Endothelial cell of umbilical vein (primary cell): ENCODE results near the gene WDR27. TPM values are rescaled to one million over a fixed set of nuclear protein-coding genes. Genes with fewer than 3 reads are reported as not detected.

Experiments used
- BruUV-seq: library from RNA; stranded (reverse); fragments of 400-500 nt; replicated peaks from 2 replicates; lab custom pipeline; 2021; lab: Mats Ljungman, UMichigan
- CTCF ChIA-PET: fragments of 300-600, 350-600 bp; sonication (Branson Sonifier 250); formaldehyde crosslinking; loops from one replicate; lab custom pipeline; 2021; ENCODE audit warnings: antibody characterized with exemption, inconsistent platforms; lab: Charles Lee
- POLR2A ChIA-PET: fragments of 300-600, 350-600 bp; sonication (Branson Sonifier 250); formaldehyde crosslinking; loops from one replicate; lab custom pipeline; 2021; ENCODE audit warnings: antibody characterized with exemption, inconsistent platforms; lab: Charles Lee
- DNase-seq: peaks from one replicate; pipeline ENCODE4 v3.0.0-alpha.2; 2011; ENCODE audit warnings: low read depth, low spot score
- FAIRE-seq: peaks from 2 replicates; lab custom pipeline; 2011; peaks lifted over from hg19 to GRCh38; lab: Jason Lieb, UNC
- H2AFZ ChIP-seq: 2 replicates; pipeline ENCODE4 v1.6.0; 2012; ENCODE audit warnings: low read depth, low read length, control low read depth, inconsistent platforms
- H3K27ac ChIP-seq: 2 replicates; pipeline ENCODE4 v1.5.1; 2011; ENCODE audit warnings: low read depth, mild to moderate bottlenecking, control low read depth, low read length, moderate library complexity; ENCODE audit not compliant: insufficient read depth
- H3K27me3 ChIP-seq, 2 experiments: 2 replicates each; pipeline versions ENCODE4 v1.6.0 to v1.6.1; 2011; ENCODE audit warnings: low read length in 2 of 2, mixed read lengths in 1 of 2; ENCODE audit not compliant: control insufficient read depth in 2 of 2, insufficient read depth in 2 of 2
- H3K36me3 ChIP-seq, 2 experiments: 2 replicates in 1 of 2; 3 replicates in 1 of 2; pipeline ENCODE4 v1.5.1; 2011; ENCODE audit warnings: low read length in 2 of 2, mild to moderate bottlenecking in 1 of 2, moderate library complexity in 1 of 2; ENCODE audit not compliant: control insufficient read depth in 2 of 2, insufficient read depth in 2 of 2; ENCODE audit errors: extremely low read depth in 1 of 2
- H3K4me1 ChIP-seq: 3 replicates; pipeline ENCODE4 v1.5.1; 2011; ENCODE audit warnings: mild to moderate bottlenecking, low read length; ENCODE audit not compliant: control insufficient read depth, insufficient read depth; ENCODE audit errors: extremely low read depth
- H3K4me2 ChIP-seq: 2 replicates; pipeline ENCODE4 v1.6.1; 2011; ENCODE audit warnings: low read length, control low read depth, mixed read lengths; ENCODE audit not compliant: insufficient read depth
- H3K4me3 ChIP-seq, 3 experiments: fragments of 200-600 bp in 1 of 3; sonication (generic), shearing (Covaris generic) in 1 of 3; replicated peaks in 1 of 3; 2 replicates each; pipeline ENCODE4 v1.5.1; 2011 to 2016; ENCODE audit warnings: control low read depth in 3 of 3, low read length in 3 of 3, mild to moderate bottlenecking in 2 of 3, inconsistent platforms in 1 of 3, low read depth in 1 of 3, moderate library complexity in 1 of 3; ENCODE audit not compliant: insufficient read depth in 1 of 3
- H3K79me2 ChIP-seq: 2 replicates; pipeline ENCODE4 v1.6.0; 2012; ENCODE audit warnings: low read length, inconsistent platforms; ENCODE audit not compliant: control insufficient read depth, insufficient read depth
- H3K9ac ChIP-seq: replicated peaks from 2 replicates; pipeline ENCODE3; 2011; ENCODE audit warnings: low read length, control low read depth; ENCODE audit not compliant: insufficient read depth; ENCODE audit errors: extremely low read depth
- H3K9me1 ChIP-seq: replicated peaks from 3 replicates; pipeline ENCODE4 v1.6.0; 2011; ENCODE audit warnings: mild to moderate bottlenecking, low read length; ENCODE audit not compliant: control insufficient read depth, insufficient read depth; ENCODE audit errors: extremely low read depth
- H3K9me3 ChIP-seq: replicated peaks from 2 replicates; pipeline ENCODE4 v1.5.1; 2012; ENCODE audit warnings: low read length, inconsistent platforms; ENCODE audit not compliant: control insufficient read depth, insufficient read depth
- H4K20me1 ChIP-seq: replicated peaks from 2 replicates; pipeline ENCODE3; 2011; ENCODE audit warnings: mild to moderate bottlenecking, low read length; ENCODE audit not compliant: control insufficient read depth, insufficient read depth; ENCODE audit errors: extremely low read depth
- EZH2 ChIP-seq: IDR thresholded peaks from 2 replicates; pipeline ENCODE4 v1.6.1; 2012; ENCODE audit warnings: borderline replicate concordance, low read depth, mild to moderate bottlenecking, moderate library complexity, low read length, inconsistent platforms; ENCODE audit not compliant: severe bottlenecking
- MYC ChIP-seq: IDR thresholded peaks from one replicate; pipeline ENCODE4 v1.6.1; 2011; ENCODE audit warnings: mild to moderate bottlenecking, low read depth, low read length
- POLR2A ChIP-seq: IDR thresholded peaks from 2 replicates; pipeline ENCODE4 v1.6.1; 2012; ENCODE audit warnings: low read depth, mild to moderate bottlenecking, control low read depth, low read length
- POLR2AphosphoS5 ChIP-seq: IDR thresholded peaks from 2 replicates; pipeline ENCODE4 v1.6.1; 2012; ENCODE audit warnings: low read depth, mild to moderate bottlenecking, control low read depth, low read length, moderate library complexity; ENCODE audit not compliant: insufficient read depth
- dilution Hi-C: fragments of 300-500 bp; cut with MboI; formaldehyde crosslinking; loops from one replicate; pipeline ENCODE4 v1.15.0; 2019; ENCODE audit warnings: low sequenced_read_pairs; ENCODE audit not compliant: extremely low pct_ligation_motif_present
- intact Hi-C: fragments of 100-400 bp; cut with micrococcal nuclease; formaldehyde crosslinking; loops from one replicate; pipeline ENCODE4 v1.10.0; 2022
- polyA plus RNA-seq, 4 experiments: library from polyadenylated mRNA; depleted of rRNA in 3 of 4; stranded (reverse) in 3 of 4; unstranded in 1 of 4; fragments of >200 nt; gene quantifications; 2 replicates each; pipeline versions ENCODE4 v1.2.1 to v1.2.3, GENCODE V29; 2011 to 2012; ENCODE audit warnings: missing spikeins in 1 of 4
- total RNA-seq: library from RNA; stranded (reverse); gene quantifications from 2 replicates; pipeline ENCODE4 v1.2.3, GENCODE V29; 2021
- TF ChIP-seq, protein P1 (sequence below), 2 donors: IDR thresholded peaks; 1 replicate in 1 of 2; 2 replicates in 1 of 2; pipeline ENCODE4 v1.5.1; 2011; ENCODE audit warnings: low read length in 2 of 2, mild to moderate bottlenecking in 2 of 2, moderate library complexity in 2 of 2, control low read depth in 1 of 2, inconsistent platforms in 1 of 2, low read depth in 1 of 2; ENCODE audit not compliant: insufficient read depth in 1 of 2; ENCODE audit errors: extremely low read depth in 1 of 2

The WDR27 gene
- total and polyA plus RNA-seq, 2 donors (not counting 3 experiments of a cell fraction or from before 2014, with no cell fraction given), result 60.1 to 69.7 TPM

DNA sequence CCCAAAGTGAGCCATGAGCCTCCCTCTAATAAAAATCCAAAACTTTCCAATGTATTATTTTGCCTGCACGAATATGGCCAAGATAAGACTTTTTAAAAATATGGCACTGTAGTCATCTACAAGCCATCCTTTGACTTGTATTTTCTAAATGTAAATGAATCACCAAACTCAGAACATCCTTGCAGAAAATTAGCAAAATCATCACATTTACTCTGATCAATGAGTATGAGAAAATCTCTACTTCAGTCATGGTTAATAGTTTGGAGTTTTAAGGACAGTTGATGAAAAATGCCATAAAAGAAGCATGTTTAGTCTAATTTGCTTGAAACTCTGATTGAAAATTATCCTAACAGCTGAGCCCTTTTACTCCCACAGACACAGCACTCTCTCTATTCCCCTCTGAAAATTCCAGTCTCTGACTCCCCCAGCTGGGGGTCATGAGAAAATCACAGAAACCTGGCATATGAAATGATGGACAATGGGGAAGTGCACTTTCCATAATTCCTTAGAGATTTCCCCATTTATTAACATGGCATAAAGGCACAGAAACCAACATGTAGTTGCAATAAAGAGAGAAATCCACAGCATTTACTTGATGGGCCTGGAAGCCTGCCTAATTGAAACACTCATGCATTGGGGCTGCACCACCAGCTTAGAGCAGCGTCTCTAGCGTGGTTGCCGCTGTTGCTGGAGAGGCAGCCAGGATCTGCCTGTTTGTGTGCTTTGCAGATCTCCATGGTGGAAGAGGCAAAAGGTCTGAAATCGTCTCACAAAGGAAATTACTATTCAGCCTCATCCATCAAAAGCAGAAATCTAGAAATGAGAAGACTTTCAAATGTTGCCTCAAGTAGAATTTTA, 214.0 kb downstream of the WDR27 start:
- Histone ChIP-seq H3K9me3 (no peaks in the 10 kb centered on the region), H3K27ac (no peak overlapping the region), H3K4me3 (no peak overlapping the region), H3K4me2 (no peak overlapping the region), H4K20me1 (no peaks in the 10 kb centered on the region), H2AFZ (no peak overlapping the region), H3K36me3 (no peaks in the 10 kb centered on the region), H3K27me3 (no peaks in the 10 kb centered on the region), H3K4me1 (no peaks in the 10 kb centered on the region), H3K9me1 (no peaks in the 10 kb centered on the region), H3K9ac (no peak overlapping the region), H3K79me2 (no peaks in the 10 kb centered on the region)
- no TSS peak for BruUV-seq
- dilution Hi-C loops, result no loop called here
- no peak for DNase-seq
- ChIA-PET CTCF (no interaction called here), POLR2A (no interaction called here)
- intact Hi-C loops, result no loop called here
- TF ChIP-seq, protein P1, sequence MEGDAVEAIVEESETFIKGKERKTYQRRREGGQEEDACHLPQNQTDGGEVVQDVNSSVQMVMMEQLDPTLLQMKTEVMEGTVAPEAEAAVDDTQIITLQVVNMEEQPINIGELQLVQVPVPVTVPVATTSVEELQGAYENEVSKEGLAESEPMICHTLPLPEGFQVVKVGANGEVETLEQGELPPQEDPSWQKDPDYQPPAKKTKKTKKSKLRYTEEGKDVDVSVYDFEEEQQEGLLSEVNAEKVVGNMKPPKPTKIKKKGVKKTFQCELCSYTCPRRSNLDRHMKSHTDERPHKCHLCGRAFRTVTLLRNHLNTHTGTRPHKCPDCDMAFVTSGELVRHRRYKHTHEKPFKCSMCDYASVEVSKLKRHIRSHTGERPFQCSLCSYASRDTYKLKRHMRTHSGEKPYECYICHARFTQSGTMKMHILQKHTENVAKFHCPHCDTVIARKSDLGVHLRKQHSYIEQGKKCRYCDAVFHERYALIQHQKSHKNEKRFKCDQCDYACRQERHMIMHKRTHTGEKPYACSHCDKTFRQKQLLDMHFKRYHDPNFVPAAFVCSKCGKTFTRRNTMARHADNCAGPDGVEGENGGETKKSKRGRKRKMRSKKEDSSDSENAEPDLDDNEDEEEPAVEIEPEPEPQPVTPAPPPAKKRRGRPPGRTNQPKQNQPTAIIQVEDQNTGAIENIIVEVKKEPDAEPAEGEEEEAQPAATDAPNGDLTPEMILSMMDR (IDR thresholded peaks at IDR 0.05; ENCODE audit: extremely low read depth in 1 of 2, insufficient read depth in 1 of 2, low read depth in 1 of 2, low read length in 2 of 2), result no peak
- TF ChIP-seq EZH2 (no peak), MYC (no peak), POLR2A (no peak), POLR2AphosphoS5 (no peak)
- no peak for FAIRE-seq
